Activated CD4-positive, alpha-beta T cell treated with anti-CD3 and anti-CD28 coated beads, Interleukin-2, amount 50 U/mL, for 48 hours (primary cell): ENCODE results near the gene TP63.
"Not testable (repeated sequence)": the region's sequence is repeated elsewhere in the genome, so short reads cannot be mapped to it uniquely, and the experiment has no call there.

Experiments used
- DNase-seq, 2 experiments: peaks; one replicate each; pipeline ENCODE4 v3.0.0-alpha.2; 2020

Gene TP63

DNA sequence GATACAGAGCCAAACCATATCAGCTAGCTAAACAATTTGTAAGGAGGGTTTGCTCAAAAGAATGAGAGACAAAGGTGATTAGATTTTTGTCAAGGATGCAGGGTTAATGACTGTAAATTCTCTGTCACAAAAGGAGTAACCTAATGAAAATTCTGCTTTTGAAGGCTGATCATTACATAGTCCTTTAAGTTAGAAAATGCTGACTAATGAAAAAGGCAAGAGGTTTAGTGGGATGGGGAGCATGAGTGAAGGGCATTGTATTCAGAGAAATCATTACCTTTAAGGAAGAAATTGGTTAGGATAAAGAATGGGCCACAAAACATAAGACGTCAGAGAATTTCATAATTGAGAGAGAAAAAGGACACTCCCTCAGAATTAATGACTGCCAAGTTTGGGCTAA is 97.7 kb downstream of the TP63 start:
- no peak for DNase-seq

DNA sequence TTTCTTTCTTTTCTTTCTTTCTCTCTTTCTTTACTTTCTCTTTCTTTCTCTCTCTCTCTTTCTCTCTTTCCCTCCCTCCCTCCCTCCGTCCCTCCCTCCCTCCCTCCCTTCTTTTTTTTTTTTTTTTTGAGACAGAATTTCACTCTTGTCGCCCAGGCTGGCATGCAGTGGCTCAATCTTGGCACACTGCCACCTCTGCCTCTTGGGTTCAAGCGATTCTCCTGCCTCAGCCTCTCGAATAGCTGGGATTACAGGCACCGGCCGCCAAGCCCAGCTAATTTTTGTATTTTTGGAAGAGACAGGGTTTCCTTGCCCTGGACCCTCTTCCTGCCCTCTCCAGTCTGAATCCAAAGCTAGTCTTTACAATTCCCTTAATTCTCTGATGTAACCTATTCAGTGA is 102.9 kb downstream of the TP63 start:
- DNase-seq: no peak

GRCh38 chr3:189735913-189736312 is 104.7 kb downstream of the TP63 start:
- DNase-seq: no peak

DNA sequence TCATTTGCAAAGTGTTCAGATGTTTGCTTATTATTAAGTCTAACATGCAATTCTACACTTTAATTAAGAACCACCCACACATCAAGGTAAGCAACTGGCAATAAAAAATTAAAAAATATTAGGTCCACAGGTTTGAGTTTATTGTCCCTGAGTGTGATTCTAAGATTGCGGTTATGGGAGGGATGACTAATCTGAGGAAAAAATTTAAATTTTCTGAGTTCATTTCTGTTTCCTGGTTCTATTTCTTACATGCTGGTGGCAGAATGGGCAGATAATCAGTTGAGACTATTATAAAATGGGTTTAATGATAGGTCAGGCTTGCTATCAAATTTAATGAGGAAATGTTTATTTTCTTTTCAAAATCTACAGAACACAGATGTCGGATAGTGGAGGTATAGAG is 105.9 kb downstream of the TP63 start:
- no peak for DNase-seq

DNA sequence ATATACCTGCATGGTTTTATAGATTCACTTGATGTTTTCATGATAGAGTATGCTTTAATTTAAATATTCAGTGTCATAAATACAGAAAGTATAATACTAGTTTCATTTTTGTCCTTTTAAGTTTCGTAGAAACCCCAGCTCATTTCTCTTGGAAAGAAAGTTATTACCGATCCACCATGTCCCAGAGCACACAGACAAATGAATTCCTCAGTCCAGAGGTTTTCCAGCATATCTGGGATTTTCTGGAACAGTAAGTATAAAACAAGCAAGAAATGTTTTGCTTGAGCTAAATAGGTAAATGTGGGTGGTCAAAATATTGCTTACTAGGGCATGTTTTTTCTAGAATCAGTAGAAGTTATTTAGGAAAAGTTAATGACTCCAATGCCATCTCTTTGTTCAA is 106.4 kb downstream of the TP63 start:
- no peak for DNase-seq

DNA sequence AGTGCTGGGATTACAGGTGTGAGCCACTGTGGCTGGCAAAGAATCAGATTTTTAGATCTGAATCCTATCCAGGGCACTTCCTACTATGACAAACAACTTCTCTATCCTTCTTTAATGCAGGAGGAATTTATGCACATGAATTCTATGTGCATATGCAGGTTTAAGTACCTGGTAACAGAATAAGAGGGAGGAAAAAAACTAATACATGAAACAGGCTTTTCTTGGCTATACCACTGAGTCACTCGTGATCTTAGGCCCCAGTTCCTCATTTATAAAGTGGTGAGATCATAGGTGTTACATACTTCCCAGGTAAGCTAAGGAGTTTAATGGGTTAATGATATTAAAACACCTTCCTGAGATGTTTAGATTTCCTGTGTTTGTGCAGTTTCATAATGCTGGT is 108.2 kb downstream of the TP63 start:
- no peak for DNase-seq

DNA sequence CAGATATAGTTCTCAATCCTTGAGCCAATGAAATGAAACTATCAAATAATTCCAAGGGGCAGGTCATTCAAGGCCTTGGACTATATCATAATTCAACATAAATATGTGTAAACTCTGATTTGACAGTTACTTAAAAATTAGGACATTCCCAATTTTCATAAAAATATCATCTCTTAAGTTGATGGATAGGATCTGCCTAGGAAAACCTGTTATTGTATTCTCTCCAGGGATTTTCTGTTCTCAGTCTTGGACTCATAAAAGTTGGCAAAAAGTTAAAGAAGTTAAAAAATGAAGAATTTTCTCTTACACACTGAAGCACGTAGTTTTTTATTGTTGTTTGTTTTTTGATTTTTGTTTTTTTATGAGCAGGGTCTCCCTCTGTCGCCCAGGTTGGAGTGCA is 109.0 kb downstream of the TP63 start:
- DNase-seq: no peak

DNA sequence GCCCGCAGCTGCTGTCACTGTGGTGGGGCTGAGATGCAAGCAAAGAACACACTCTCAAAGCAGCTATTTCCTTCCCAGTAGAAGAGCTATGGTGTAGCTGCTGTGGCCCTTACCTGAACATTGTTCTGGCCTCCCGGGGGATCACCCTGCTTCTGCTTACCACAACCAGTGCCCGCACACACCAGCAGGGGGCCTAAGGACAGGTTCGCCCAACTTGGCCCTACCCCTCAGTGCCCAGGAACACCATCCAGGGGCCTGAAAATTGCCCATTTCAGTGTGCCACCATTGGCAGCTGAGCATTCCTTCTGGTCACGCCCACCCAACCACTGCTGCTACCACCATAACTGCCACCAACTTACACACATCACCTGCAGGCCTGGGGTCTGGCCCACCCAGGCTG is 113.0 kb downstream of the TP63 start:
- DNase-seq: peak in 1 of 2 experiments; percentile 0

- no peak for DNase-seq
These were observed 114.4 kb downstream of the TP63 start for GRCh38 chr3:189745622-189746021.

- no peak for DNase-seq
These were observed 116.9 kb downstream of the TP63 start for GRCh38 chr3:189748046-189748445.

DNA sequence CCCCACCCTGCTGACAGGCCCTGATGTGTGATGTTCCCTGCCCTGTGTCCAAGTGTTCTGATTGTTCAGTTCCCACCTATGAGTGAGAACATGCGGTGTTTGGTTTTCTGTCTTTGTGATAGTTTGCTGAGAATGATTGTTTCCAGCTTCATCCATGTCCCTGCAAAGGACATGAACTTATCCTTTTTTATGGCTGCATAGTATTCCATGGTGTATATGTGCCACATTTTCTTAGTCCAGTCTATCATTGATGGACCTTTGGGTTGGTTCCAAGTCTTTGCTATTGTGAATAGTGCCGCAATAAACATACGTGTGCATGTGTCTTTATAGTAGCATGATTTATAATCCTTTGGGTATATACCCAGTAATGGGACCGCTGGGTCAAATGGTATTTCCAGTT is 119.8 kb downstream of the TP63 start:
- DNase-seq: not testable (repeated sequence)

GRCh38 chr3:189754356-189754755 is 123.2 kb downstream of the TP63 start:
- no peak for DNase-seq

DNA sequence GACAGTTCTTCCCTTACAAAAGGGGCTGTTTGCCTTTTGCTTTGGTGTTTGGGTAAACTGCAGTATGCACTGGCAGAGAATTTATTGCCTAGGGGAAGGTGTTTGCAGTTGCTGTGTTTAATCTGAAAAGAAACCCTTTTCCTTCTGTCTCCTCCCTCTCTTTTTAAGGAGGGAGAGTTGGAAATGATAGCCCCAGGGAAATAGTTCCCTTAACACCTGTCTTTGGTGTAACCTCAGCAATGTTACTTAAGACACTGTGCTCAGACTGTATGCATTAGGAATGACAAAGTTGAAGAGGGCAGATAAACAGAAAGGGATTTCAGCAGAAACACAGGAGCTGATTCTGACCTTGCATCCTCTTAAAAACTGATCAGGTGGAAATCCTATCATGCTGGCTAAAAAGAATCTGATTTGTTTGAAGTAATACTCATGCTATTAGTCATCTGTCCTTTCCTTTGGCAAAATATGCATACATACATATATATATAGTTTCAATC is 125.4 kb downstream of the TP63 start:
- no peak for DNase-seq

GRCh38 chr3:189758186-189758585 is 127.0 kb downstream of the TP63 start:
- no peak for DNase-seq

GRCh38 chr3:189766416-189766815 is 135.2 kb downstream of the TP63 start:
- DNase-seq: no peak

- DNase-seq: no peak
These were observed 140.8 kb downstream of the TP63 start for GRCh38 chr3:189771842-189772450.

DNA sequence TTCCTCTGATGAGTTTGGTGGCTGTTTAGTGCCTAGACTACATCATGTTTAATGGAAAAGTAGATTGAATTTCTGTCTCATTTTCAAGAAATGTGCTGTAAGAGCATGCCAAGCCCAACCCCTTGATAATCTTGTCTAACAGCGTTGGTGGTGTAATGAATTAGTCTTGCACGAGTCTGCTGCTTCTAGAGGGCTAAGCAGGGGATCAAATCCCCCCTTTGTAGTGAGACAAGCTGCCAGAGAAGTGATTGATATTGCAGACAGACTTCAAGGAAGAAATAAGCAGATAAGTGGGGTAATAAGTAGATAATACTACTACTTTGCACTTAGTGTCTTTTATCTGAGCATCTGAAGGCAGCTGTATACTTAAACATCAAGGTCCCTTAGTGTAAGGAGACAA is 141.4 kb downstream of the TP63 start:
- no peak for DNase-seq

- no peak for DNase-seq
These were observed 141.9 kb downstream of the TP63 start for GRCh38 chr3:189773056-189773455.

GRCh38 chr3:189776149-189776824 is 145.1 kb downstream of the TP63 start:
- DNase-seq: no peak

GRCh38 chr3:189778340-189778950 is 147.3 kb downstream of the TP63 start:
- no peak for DNase-seq

DNA sequence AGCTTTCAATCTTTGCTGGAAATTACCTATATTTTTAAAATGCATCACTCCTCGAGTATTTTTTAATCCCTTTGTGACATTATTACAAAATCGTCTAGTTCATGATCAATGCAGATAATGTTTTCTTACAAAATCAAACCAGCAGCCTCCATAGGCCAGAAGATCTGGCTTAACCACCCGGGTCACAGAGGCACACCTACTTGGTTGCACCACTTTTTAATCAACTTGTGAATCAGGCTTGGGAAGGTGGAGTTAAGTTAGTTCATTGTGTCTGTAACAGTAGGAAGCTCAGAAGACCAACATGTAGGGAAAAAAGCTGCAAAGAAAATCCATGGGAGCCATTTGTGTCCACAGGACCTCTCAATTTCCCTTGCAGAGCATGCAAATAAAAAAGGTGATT is 148.0 kb downstream of the TP63 start:
- no peak for DNase-seq

DNA sequence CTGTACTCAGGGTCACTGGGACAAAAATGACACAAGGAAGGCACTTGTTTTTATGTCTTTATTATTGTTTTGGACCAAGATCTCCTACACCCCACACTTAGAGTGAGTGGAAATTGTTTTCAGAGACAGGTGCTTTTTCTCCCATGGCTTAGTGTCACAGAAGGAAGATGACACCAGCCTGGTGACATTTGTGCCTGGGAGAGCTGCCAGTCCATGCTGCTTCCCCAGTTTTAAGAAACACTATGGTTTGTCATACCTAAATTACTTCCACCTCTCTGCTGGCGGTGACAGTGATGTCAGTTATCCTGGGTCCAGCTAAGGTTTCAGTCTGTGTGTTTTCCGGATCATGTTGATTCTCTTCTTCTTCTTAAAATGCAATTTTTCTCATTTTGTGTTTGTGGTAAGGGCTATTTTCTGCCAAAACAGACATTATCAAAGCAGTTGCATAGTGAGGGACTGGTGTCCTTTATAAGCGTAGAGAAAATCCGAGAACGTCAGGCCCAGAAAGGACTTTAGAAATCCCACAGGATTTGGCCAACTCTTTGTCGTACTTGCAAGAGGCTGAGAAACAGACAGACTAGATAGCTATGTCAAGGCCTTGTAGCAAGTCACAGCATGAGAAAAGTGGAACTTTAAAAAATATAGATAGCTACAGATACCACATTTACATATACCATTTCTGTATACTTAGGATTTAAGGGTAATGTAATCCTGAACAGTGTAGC is 149.5 kb downstream of the TP63 start:
- no peak for DNase-seq

DNA sequence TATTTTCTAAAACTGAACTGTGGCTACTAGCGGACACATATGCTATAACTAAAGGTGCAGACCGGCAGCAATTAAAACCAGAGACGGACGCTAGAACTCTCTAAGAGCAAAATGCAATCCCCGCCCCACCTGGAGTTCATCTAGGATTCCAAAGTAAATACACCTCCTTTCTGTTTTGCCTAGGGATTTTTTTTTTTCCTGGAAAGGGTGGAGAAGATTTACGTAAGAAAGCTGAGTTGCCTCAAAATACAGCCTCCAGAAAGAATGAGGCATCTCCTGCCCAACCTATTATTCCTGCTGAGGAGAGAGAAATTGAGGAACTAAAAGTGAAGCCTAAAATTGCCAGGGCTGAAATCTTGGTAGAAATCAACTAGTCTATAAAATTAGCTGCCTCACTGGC is 150.2 kb downstream of the TP63 start:
- no peak for DNase-seq
